Activated naive CD4-positive, alpha-beta T cell treated with anti-CD3 and anti-CD28 coated beads for 36 hours (primary cell): Measurements from ENCODE around the gene ZNF710. TPM values are rescaled to one million over a fixed set of nuclear protein-coding genes. Genes with fewer than 3 reads are reported as not detected.

Source experiments
- CTCF ChIA-PET: fragments of 350-600 bp; sonication (Branson Sonifier 250); formaldehyde crosslinking; loops from one replicate; lab custom pipeline; 2021; ENCODE audit warnings: antibody characterized with exemption; lab: Charles Lee
- DNase-seq: peaks from one replicate; pipeline ENCODE4 v3.0.0-alpha.2; 2020
- H3K27ac Mint-ChIP-seq: one replicate; pipeline ENCODE4 v1.8.0; 2021; ENCODE audit warnings: mild to moderate bottlenecking, mixed read lengths
- H3K27me3 Mint-ChIP-seq: one replicate; pipeline ENCODE4 v1.8.0; 2021; ENCODE audit warnings: low read depth, mixed read lengths
- H3K36me3 Mint-ChIP-seq: one replicate; pipeline ENCODE4 v1.8.0; 2021; ENCODE audit warnings: low read depth, mixed read lengths
- H3K4me1 Mint-ChIP-seq: one replicate; pipeline ENCODE4 v1.8.0; 2021; ENCODE audit warnings: low read depth, mixed read lengths
- H3K4me3 Mint-ChIP-seq: one replicate; pipeline ENCODE4 v1.8.0; 2021; ENCODE audit warnings: mild to moderate bottlenecking, moderate library complexity, mixed read lengths
- H3K9me3 Mint-ChIP-seq: one replicate; pipeline ENCODE4 v1.8.0; 2021; ENCODE audit warnings: mixed read lengths
- intact Hi-C: fragments of 100-400 bp; cut with micrococcal nuclease; formaldehyde crosslinking; loops from one replicate; pipeline ENCODE4 v1.15.1; 2023
- total RNA-seq, 2 experiments: library from RNA; stranded (reverse); gene quantifications; one replicate each; pipeline ENCODE4 v1.2.3, GENCODE V29; 2021

The ZNF710 gene
- total RNA-seq, 2 experiments from 2014 or later: 17.3 to 19.8 TPM

DNA sequence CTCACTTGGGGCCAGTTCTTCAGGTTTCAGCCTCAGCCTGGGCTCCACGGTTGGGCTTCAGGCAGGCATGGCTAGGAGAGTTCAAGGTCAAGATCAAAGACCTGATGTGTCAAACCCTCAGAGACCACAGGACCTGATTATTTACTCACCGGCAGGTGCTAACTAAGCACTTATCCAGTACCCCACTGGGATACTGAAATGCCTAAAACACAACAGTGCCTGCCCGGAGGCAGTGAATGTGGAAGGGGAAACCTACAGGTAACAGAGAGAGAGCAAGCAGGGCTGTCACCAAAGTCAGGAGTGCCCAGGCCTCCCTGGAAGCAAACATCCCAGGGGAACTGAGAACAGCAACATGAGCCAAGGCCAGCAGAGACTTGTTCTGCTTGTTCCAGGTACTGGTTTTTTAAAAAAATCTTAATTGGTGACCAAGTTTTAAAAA is 94.4 kb downstream of the ZNF710 start:
- H3K4me1 Mint-ChIP-seq: peaks cover 68% of the 10 kb centered on the region

DNA sequence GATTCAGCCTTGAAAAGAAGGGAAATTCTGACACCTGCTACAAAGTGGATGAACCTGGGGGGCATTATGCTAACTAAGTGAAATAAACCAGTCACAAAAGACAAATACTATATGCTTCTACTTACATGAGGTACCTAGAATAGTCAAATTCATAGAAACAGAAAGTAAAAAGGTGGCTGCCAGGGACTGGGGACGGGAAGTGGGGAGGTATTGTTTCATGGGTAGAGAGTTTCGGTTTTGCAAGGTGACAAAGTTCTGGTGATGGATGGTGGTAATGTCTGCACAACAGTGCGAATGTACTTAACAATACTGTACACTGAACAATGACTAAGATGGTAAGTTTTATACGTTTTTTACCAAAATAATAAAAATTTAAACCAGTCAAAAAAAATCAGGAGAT is 96.4 kb downstream of the ZNF710 start:
- peaks cover 79% of the 10 kb centered on the region for H3K4me1 Mint-ChIP-seq
- peaks cover 10% of the 10 kb centered on the region for H3K36me3 Mint-ChIP-seq
- DNase-seq: peak; percentile 86
- no peaks in the 10 kb centered on the region for H3K9me3 Mint-ChIP-seq
- intact Hi-C loops: loop anchor here (1.0 to 2.0 kb wide), 7 partner anchors 38 to 203 kb away; partner anchors contain the start of gene NGRN
- peak overlapping the region; percentile 89 for H3K27ac Mint-ChIP-seq
- H3K27me3 Mint-ChIP-seq: no peaks in the 10 kb centered on the region
- peak overlapping the region; percentile 65 for H3K4me3 Mint-ChIP-seq
- CTCF ChIA-PET: no interaction called here

More for the DNA sequence above, 94.4 kb downstream of the ZNF710 start:
- CTCF ChIA-PET: interaction anchor here (0.6 to 0.9 kb wide), 2 partner anchors 61 to 221 kb away, joined by 3 to 5 read pairs; no protein-coding TSS in a partner anchor
- H3K27ac Mint-ChIP-seq: peak overlapping the region; percentile 60
- H3K9me3 Mint-ChIP-seq: no peaks in the 10 kb centered on the region
- H3K4me3 Mint-ChIP-seq: no peak overlapping the region
- H3K36me3 Mint-ChIP-seq: peaks cover 10% of the 10 kb centered on the region
- no peaks in the 10 kb centered on the region for H3K27me3 Mint-ChIP-seq
- peak; percentile 45 for DNase-seq
- intact Hi-C loops: no loop called here

DNA sequence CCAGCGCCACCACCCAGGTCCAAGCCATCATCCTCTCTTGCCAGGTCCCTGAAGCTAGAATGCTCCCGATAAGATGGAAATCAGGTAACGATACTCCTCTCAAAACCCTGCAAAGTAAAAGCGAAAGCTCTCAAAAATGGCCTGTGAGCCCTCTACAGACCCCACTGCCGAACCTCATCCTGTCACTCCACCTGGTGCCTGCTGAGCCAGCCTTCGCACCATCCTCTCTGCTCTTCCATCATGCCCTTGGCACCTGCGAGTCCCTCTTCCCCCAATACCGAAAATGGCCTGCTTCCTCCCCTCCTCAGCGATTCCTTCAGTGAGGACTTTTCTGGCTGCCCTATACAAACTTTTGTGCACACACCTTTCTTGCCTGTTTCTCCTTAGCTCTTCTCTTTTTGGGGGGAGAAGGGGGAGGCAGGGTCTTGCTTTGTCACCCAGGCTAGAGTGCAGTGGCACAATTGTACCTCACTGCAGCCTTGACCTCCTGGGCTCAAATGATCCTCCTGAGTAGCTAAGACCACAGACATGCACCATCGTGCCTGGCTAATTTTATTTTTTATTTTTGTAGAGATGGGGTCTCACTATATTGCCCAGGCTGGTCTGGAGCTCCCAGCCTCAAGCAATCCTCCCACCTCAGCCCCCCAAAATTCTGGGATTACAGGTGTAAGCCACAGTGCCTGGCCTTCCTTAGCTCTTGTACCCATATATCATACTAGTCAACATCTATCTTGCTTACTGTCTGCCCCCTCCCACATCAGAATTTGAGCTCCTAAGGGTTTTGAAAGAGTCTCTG is 98.1 kb downstream of the ZNF710 start:
- Mint-ChIP-seq H3K36me3 (peaks cover 10% of the 10 kb centered on the region), H3K27ac (peak overlapping the region; percentile 90), H3K4me3 (peak overlapping the region; percentile 91), H3K27me3 (no peaks in the 10 kb centered on the region), H3K9me3 (no peaks in the 10 kb centered on the region), H3K4me1 (peaks cover 75% of the 10 kb centered on the region)
- CTCF ChIA-PET: interaction anchor here (0.8 to 1.8 kb wide), 6 partner anchors 13 to 201 kb away, joined by 3 to 8 read pairs (median 3); partner anchors contain the start of gene CIB1
- DNase-seq: peak; percentile 52
- intact Hi-C loops: no loop called here

DNA sequence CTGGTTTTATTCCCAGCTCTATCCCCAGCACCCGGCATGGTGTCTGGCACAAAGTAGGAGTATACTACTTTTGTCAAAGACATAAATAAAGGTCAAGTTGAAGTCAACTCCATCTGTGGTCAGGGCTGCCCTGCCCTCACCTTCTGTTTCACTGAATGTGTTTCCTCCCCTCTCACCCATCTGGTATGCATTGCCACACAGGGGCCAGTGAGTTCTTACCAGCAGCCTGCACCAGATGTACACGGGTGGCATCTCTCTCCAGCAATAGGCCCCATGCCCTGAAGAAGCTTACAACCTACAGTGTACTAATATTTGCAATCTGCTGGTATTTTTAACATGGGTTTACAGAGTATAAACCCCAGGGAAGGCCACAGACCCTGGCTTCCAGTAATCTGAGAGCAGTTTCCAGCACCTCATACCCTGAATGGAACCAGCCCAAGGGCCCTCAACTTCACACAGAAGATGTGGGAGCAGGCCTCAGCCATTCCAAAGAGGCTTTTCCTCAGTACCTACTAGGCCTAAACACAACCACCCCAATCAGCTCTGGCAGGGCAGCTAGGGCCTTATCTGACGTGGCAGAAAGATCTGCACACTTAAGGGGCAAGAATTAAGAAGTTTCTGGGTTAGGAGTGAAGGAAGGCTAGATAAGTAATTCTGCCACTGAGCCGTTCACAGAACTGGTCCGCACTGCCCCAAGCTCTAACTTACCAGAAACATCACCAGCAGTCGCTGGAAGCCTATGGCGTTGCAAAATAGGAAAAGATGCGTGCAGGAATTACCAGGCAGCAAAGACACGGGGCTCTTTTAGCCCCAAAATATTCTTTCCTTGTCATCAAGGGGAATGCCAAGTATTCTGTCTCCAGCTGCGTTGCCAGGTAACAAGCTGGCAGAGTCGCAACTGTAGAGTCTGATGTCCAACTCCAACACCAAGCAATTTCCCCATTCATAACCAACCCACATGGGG is 99.0 kb downstream of the ZNF710 start:
- intact Hi-C loops: loop anchor here (5.0 kb wide), 1 partner anchor 302 kb away; no protein-coding TSS in a partner anchor
- DNase-seq: peak; percentile 51

DNA sequence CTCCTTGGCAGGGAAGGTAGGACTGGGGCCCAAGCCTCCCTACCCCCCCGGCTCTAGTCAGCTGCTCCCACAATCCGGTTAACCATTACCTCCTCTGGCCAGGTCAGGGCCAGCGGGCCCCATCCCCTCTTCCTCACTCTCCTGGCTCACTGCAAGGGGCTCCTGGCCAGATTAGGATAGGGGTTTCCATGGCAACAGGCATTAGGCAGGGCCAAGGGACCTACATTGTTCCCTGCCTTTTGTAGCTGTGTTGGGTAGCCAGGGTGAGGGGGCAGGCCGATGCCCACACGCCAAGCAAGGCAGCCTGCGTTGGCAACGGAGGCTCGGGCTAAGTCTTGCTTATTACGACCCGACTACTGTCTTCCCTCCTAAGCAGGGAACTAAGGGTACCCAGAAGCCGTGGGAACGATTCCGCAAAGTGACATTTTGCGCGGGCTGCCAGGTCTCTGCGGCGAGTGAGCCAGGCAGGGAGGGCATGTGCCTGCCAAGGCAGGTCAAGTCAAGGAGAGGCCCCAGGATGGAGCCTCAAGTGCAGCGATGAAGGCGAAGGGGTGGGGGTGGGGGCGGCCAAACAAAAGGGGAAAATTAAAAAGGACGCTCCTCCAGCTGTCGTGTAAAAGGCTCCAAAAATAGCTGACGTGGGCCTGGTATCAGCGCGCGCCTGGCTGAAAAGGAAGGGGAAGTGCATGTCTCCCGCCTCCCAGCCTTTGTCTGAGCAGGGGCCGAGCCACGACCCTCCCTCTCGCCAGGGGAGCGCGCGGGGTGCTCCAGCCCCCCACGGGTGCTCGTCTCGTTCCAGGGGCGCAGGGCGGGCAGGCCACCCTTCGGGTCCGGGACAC is 100.2 kb downstream of the ZNF710 start:
- no peaks in the 10 kb centered on the region for H3K9me3 Mint-ChIP-seq
- intact Hi-C loops: loop anchor here (5.0 kb wide), 1 partner anchor 301 kb away; no protein-coding TSS in a partner anchor
- CTCF ChIA-PET: interaction anchor here (0.7 kb wide), 2 partner anchors 30 to 227 kb away, joined by 3 to 4 read pairs; no protein-coding TSS in a partner anchor
- peaks cover 8% of the 10 kb centered on the region for H3K36me3 Mint-ChIP-seq
- H3K4me3 Mint-ChIP-seq: peak overlapping the region; percentile 91
- peak overlapping the region; percentile 90 for H3K27ac Mint-ChIP-seq
- DNase-seq: peak; percentile 66
- peaks cover 54% of the 10 kb centered on the region for H3K4me1 Mint-ChIP-seq
- no peaks in the 10 kb centered on the region for H3K27me3 Mint-ChIP-seq

More for the DNA sequence above, 99.0 kb downstream of the ZNF710 start:
- Mint-ChIP-seq H3K9me3 (no peaks in the 10 kb centered on the region), H3K36me3 (peaks cover 10% of the 10 kb centered on the region), H3K27me3 (no peaks in the 10 kb centered on the region), H3K27ac (peak overlapping the region; percentile 90), H3K4me3 (peak overlapping the region; percentile 91), H3K4me1 (peaks cover 66% of the 10 kb centered on the region)
- CTCF ChIA-PET: interaction anchor here (0.8 to 1.8 kb wide), 5 partner anchors 14 to 202 kb away, joined by 3 to 8 read pairs (median 3); partner anchors contain the start of gene CIB1

DNA sequence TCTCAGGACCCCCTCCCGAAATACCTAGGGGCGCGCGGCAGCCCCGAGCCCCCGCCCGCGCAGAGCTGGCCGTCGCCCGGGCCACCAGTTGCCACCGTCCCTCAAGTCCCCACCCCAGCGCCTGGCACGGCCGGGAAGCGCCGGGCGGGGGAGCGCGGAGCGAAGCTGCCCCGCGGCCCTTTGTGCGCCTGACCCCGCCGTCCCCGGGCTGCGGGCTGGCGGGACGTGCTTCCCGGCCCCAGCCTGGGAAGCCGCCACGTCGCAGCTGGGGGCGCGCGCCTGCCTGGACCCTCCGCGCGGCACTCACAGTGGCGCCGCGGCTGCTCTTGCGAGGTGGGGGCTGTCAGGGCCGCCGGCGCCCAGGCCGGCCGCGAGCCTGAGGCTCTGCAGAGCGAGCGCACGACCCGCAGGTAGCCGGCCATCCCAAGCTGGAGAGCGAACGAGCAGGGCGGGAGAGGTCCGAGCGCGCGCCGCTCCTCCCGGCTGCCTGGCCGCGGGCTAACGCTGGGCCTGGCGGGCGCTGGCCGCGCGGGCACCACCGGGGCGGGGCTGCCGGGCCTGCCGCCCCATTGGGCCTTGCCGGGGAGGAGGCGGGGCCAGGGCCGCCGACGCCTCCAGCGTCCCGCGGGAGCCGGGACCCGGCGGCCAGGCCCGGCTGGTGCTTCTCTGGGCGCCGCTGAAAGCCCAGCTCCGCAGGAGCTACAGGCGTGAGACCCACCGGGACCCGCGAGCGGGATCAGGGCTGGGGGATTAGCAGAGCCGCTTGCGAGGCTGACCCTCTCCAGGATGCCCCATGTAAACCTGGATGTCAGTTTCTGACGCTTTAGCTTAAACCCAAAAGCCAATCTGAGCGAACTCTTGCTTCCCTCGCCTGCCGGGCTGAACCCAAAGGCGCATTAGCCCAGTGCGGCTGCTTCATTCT is 101.1 kb downstream of the ZNF710 start, which contains the start of gene IDH2:
Gene IDH2 (minus strand): TSS at position 500 of the 922 bp plus-strand sequence. CDS start 78 bp downstream, at position 422.
- peak; percentile 64 for DNase-seq
- H3K9me3 Mint-ChIP-seq: no peaks in the 10 kb centered on the region
- CTCF ChIA-PET: interaction anchor here (0.5 to 2.1 kb wide), 7 partner anchors 16 to 341 kb away, joined by 3 to 6 read pairs (median 4); no protein-coding TSS in a partner anchor
- H3K4me1 Mint-ChIP-seq: peaks cover 46% of the 10 kb centered on the region
- H3K27ac Mint-ChIP-seq: peak within 1 kb of the TSS; percentile 90
- peak within 1 kb of the TSS; percentile 91 for H3K4me3 Mint-ChIP-seq
- intact Hi-C loops: loop anchor here (5.0 kb wide), 1 partner anchor 300 kb away; no protein-coding TSS in a partner anchor
- peaks cover 8% of the 10 kb centered on the region for H3K36me3 Mint-ChIP-seq
- H3K27me3 Mint-ChIP-seq: no peaks in the 10 kb centered on the region

DNA sequence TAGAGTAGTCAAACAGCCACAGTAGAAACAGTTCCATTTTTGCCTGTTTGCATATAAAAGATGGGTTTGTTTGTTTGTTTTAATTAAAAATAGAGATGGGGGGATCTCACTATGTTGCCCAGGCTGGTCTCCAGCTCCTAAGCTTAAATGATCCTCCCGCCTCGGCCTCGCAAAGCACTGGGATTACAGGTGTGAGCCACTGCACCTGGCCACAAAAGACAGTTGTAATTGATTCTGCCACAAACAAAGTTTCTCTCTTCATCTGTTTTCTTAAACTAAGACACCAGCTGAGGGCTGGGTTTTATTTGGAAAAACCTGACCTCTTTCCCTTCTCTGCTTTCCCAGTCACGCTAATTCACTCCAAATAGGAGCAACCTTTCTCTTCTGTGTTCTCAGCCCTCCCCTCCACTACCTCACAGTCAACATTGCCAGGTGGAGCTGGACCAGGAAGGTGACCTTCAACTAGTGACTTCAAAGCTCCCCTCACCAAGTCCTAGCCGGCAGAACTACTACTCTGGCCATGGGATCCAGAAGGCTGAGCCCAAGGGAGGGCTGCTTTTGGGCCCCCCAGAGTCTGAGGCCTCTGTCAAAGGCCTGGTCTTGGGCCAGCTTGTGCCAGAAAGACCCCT is 102.7 kb downstream of the ZNF710 start:
- no peak overlapping the region for H3K27ac Mint-ChIP-seq
- H3K36me3 Mint-ChIP-seq: peaks cover 7% of the 10 kb centered on the region
- H3K4me3 Mint-ChIP-seq: peak overlapping the region; percentile 67
- CTCF ChIA-PET: interaction anchor here (0.6 to 2.1 kb wide), 3 partner anchors 80 to 229 kb away, joined by 3 to 6 read pairs (median 6); no protein-coding TSS in a partner anchor
- no peak for DNase-seq
- H3K4me1 Mint-ChIP-seq: peaks cover 30% of the 10 kb centered on the region
- no peaks in the 10 kb centered on the region for H3K27me3 Mint-ChIP-seq
- intact Hi-C loops: loop anchor here (5.0 kb wide), 1 partner anchor 298 kb away; no protein-coding TSS in a partner anchor
- H3K9me3 Mint-ChIP-seq: no peaks in the 10 kb centered on the region

DNA sequence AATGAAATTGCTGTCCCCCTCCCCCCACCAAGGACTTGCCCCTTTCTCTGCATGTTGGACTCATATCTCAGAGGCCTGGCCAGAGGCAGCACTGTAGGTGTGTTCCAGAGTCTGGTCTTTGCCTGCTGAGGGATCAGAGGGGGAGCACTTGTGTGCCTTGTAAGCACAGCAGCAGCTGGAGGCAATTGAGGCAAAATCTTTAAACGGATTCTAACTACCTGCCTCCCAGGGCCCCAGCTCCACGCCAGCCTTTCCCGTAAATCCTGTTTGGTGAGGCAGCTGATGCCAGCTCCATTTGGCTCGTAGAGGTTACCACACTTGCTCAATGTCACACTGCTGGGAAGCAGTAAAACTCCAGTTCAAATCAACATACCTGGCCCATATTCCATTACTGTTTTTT is 103.4 kb downstream of the ZNF710 start:
- intact Hi-C loops: loop anchor here (5.0 kb wide), 1 partner anchor 298 kb away; no protein-coding TSS in a partner anchor
- Mint-ChIP-seq H3K36me3 (peaks cover 4% of the 10 kb centered on the region), H3K4me3 (no peak overlapping the region), H3K27ac (no peak overlapping the region), H3K27me3 (no peaks in the 10 kb centered on the region), H3K4me1 (peaks cover 23% of the 10 kb centered on the region), H3K9me3 (no peaks in the 10 kb centered on the region)
- CTCF ChIA-PET: interaction anchor here (0.7 to 2.1 kb wide), 2 partner anchors 17 to 230 kb away, joined by 3 to 6 read pairs; no protein-coding TSS in a partner anchor
- no peak for DNase-seq

DNA sequence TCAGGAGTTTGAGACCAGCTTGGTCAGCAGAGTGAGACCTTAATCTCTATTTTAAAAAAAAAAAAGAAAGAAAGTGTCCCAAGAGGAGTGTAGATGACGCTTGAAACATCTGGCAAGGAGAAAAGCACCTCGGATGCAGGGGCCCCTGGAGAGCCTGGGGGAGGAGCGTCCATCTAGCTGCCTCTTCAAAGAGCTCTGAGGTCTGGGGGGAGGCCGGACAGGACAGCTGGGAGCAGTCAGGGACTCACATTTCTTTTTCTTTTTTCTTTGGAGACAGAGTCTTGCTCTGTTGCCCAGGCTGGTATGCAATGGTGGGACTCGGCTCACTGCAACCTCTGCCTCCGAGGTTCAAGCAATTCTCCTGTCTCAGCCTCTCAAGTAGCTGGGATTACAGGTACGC is 104.4 kb downstream of the ZNF710 start:
- no peak overlapping the region for H3K27ac Mint-ChIP-seq
- CTCF ChIA-PET: no interaction called here
- no peaks in the 10 kb centered on the region for H3K36me3 Mint-ChIP-seq
- no peaks in the 10 kb centered on the region for H3K9me3 Mint-ChIP-seq
- no peak for DNase-seq
- no peaks in the 10 kb centered on the region for H3K27me3 Mint-ChIP-seq
- H3K4me3 Mint-ChIP-seq: no peak overlapping the region
- intact Hi-C loops: no loop called here
- H3K4me1 Mint-ChIP-seq: peaks cover 13% of the 10 kb centered on the region
